Stimulated activated CD4-positive, alpha-beta T cell treated with anti-CD3 and anti-CD28 coated beads, Interleukin-12 subunit alpha, Interleukin-12 subunit beta, amount 100 ng/mL, for 48 hours (primary cell): Measurements from ENCODE around the gene DPRX.
"Not testable (repeated sequence)": the region's sequence is repeated elsewhere in the genome, so short reads cannot be mapped to it uniquely, and the experiment has no call there.

Experiments used
- DNase-seq, 3 donors: peaks; one replicate each; pipeline ENCODE4 v3.0.0-alpha.2; 2020; ENCODE audit warnings: low read depth in 2 of 3, low spot score in 1 of 3

DPRX gene

DNA sequence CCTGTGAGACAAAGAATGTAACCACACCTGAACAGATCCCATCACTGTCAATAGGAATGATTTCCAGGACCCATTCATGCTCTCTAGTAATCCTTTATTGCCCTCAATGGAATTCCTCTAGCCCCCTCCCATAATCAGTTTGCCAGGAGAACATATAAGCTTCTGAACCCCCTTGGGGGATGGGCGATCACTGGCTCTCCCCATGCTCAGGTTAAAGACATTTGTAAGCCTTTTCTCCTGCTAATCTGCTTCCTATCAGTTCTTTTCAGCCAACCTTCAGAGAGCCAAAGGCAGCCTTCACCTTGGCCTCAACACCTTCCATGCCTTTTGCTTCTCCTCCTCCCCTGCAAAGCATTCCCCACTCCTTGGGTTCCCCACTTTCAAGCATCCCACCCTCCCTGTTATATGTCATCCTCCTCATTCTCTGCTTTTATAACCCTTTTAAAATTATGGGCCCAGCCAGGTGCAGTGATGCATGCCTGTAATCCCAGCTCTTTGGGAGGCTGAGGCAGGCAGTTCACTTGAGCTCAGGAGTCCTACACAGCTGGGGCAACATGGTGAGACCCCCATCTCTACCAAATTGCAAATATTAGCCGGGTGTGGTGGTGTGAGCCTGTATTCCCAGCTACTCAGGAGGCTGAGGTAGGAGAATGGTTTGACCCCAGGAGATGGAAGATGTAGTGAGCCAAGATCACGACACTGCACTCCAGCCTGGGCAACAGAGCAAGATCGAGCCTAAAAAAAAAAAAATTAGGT is 12.4 kb downstream of the DPRX start:
- no peak for DNase-seq

DNA sequence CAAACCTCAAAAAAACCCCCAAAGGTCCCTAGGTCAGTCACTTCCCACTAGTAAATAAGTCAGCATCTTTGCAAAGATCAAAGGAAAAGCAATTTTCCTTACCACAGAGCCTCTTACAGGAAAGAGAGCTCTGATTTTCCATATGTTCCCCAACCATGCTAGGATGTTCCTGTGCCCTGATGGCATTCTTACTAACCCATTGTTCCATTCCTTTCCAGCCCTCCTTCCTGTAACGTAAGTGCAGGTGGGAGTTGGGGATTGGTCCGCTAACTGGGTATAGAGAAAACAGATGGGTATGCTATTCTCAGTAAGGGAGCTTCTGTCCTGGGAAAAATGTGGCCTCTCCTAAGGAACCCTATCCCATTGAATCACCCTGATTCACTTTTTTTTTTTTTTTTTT is 14.3 kb downstream of the DPRX start:
- no peak for DNase-seq

- no peak for DNase-seq
These were observed 15.6 kb downstream of the DPRX start for GRCh38 chr19:53647350-53647749.

GRCh38 chr19:53647792-53648191 is 16.0 kb downstream of the DPRX start:
- no peak for DNase-seq

DNA sequence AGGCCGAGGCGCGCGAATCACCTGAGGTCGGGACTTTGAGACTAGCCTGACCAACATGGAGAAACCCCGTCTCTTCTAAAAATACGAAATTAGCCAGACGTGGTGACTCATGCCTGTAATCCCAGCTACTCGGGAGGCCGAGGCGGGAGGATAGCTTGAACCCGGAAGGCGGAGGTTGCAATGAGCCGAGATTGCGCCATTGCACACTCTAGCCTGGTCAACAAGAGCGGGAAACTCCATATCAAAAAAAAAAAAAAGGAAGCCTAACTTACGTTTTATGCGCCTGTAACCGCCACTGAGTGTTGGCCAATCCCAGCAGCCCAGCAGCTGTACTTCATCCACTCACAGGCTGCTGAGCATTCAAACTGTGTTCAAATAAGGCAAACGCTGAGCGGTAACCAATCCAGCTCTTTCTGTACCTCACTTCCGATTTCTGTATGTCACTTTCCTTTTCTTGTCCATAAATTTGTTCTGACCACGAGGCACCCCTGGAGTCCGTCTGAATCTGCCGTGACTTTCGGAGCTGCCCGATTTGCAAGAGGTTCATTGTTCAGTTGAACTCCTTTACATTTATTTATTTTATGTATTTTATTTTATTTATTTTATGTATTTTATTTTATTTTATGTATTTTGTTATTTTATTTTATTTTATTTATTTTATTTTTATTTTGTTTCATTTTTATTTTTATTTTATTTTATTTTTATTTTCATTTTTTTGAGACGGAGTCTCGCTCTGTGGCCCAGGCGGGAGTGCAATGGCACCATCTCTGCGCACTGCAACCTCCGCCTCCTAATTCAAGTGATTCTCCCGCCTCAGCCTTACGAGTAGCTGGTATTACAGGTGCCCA is 18.2 kb downstream of the DPRX start:
- no peak for DNase-seq

GRCh38 chr19:53652476-53652875 is 20.7 kb downstream of the DPRX start:
- DNase-seq: no peak

- DNase-seq: no peak
These were observed 23.4 kb downstream of the DPRX start for GRCh38 chr19:53655042-53655665.

GRCh38 chr19:53657330-53657729 is 25.5 kb downstream of the DPRX start:
- no peak for DNase-seq

GRCh38 chr19:53657778-53658177 is 26.0 kb downstream of the DPRX start:
- DNase-seq: no peak

GRCh38 chr19:53659292-53659691 is 27.5 kb downstream of the DPRX start:
- no peak for DNase-seq

DNA sequence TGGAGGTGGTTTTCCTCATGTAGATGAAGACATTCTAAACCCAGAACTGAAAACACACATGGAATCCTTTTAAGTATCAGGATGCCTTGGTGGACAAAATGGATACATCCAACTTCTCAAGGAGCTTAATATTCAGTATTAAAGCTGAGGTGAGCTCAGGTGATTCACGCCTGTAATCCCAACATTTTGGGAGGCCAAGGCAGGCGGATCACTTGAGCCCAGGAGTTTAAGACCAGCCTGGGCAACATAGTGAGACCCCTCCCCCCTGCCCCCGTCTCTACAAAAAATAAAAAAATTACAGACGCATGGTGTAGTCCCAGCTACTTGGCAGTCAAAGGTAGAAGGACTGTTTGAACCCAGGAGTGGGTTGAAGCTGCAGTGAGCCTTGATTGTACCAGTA is 28.8 kb downstream of the DPRX start:
- DNase-seq: no peak

DNA sequence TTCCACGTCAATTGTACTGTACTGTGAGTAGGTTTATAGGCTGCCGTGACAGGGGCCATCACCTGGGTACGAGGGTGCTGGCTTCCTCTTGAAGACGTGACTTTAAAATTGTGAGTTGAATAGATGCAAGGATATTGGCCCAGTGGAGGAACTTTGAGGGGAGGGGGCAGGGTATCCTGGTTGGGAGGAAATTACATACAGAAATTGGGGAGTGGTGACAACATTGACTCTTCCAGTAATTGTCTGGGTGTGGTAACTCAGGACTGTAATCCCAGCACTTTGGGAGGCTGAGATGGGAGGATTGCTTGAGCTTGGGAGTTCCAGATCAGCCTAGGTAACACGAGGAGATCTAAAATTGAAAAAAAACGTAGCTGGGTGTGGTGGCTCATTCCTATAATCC is 30.4 kb downstream of the DPRX start:
- no peak for DNase-seq

DNA sequence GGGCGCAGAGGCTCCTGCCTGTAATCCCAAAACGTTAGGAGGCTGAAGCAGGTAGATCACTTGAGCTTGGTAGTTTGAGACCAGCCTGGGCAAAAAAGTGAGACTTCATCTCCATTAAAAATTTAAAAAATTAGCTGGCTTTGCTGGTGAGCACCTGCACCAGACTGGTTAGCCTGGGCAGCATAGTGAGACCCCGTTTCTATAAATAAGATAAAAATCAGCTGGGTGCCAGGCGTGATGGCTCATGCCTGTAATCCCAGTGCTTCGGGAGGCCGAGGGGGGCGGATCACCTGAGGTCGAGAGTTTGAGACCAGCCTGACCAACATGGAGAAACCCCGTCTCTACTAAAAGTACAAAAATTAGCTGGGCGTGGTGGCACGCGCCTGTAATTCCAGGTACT is 32.4 kb downstream of the DPRX start:
- DNase-seq: no peak

DNA sequence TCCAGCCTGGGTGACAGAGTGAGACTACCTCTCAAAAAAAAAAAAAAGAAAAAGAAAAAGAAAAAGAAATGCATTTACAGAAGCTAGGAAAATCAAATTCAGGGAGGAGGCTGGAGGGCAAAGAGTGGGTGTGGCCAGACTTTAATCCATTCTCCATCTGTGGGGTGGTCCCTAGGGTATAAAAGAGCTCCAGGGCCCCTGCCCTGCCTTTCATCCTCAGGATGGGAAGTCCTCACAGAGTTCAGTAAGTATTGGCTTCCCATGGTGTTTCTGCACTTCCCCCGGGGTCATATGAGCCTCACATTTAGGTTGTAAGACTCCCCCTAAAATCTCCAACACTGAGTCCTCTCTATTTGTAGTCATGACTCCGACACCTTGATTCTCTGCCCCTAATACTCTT is 33.0 kb downstream of the DPRX start:
- DNase-seq: no peak

GRCh38 chr19:53666331-53666730 is 34.5 kb downstream of the DPRX start:
- not testable (repeated sequence) for DNase-seq

DNA sequence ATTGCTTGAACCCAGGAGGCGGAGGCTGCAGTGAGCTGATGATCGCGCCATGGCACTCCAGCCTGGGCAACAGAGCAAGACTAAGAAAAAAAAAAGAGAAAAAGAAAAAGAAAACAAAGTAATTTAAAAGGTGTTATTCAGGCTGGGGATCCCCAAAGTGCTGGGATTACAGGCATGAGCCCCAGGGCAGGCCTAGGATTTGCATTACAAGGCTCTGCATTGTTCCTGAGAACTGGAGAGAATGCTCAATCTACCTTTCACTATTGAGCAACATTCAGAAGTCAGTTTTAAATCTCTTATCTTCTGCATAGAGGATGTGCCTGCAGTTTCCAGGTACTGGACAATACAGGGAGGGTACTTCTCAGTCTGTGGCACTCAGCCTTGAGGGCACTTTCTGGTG is 37.0 kb downstream of the DPRX start:
- not testable (repeated sequence) for DNase-seq

DNA sequence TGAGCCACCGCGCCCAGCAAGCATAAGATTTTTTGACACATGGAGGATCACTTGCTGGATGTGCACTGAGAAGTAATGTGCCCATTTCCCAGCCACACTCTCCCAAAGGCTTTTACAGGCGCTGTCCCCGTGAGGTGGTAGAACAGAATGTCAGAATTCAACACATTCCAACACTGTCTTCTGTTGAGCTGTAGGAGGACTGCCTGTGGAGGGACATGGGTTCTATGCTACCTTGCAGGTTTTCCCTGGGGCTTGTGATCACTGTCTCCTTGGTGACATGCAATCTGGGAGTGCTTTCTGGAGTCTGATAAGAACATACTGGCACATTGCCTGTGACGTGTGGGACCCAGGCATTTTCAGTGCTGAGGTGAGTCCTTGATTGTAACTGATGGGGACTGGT is 38.5 kb downstream of the DPRX start:
- no peak for DNase-seq

DNA sequence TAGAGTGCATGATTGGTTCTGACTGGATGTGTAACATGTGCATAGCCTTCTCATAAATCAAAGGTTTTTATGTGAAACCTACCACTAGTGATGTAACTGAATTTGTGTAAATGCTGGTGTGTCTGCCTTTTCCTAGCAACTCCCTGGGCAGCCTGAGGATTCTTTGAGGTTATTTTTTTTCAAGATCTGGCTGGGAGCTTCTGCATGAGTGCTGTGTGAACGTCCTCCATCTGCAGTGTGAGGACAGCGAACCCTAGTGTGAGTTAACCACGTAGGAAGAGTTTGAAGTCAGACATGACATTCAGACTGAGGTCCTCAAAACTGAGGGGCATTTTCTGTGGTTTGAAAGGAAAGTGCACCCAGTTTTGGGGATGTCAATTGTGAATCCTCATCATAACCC is 39.9 kb downstream of the DPRX start:
- DNase-seq: no peak
